GM19193 (cell line): ENCODE measurements around the gene KRAS.

ENCODE experiments used
- POLR2A ChIP-seq: IDR thresholded peaks from 4 replicates; pipeline ENCODE4 v1.6.1; 2011; ENCODE audit not compliant: insufficient read depth, insufficient read length; ENCODE audit errors: extremely low read depth

Gene KRAS

GRCh38 chr12:25187781-25188180 is 62.9 kb downstream of the KRAS start:
- no peak for TF ChIP-seq POLR2A

GRCh38 chr12:25186788-25187402 is 63.8 kb downstream of the KRAS start:
- TF ChIP-seq POLR2A = no peak

- no peak for TF ChIP-seq POLR2A
These were observed 64.5 kb downstream of the KRAS start for GRCh38 chr12:25186038-25186787.

DNA sequence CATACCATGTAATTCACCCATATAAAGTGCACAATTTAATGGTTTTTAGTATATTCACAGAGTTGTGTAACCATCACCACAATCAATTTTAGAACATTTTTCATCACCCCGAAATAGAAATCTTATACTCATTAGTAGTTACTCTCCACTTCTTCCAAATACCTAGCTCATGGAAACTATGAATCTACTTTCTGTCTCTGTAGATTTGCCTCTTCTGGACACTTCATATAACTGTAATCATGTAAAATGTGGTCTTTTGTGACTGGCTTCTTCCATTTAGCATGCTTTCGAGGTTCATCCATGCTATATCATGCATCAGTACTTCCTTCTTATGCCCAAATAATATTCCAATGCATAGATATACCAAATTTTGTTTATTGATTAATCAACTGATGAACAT is 66.6 kb downstream of the KRAS start:
- no peak for TF ChIP-seq POLR2A

DNA sequence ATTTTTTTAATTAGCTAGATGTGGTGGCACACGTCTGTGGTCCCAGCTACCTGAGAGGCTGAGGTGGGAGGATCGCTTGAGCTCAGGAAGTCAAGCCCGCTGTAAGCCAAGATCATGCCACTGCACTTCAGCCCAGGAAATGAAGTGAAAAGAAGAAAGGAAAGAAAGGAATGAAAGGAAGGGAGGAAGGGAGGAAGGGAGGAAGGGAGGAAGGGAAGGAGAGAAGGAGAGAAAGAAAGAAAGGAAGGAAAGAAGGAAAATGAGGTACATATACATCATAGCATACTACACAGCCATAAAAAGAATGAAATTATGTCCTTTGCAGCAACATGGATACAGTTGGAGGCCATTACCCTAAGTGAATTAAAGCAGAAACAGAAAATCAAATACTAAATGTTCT is 68.0 kb downstream of the KRAS start:
- TF ChIP-seq POLR2A = no peak

DNA sequence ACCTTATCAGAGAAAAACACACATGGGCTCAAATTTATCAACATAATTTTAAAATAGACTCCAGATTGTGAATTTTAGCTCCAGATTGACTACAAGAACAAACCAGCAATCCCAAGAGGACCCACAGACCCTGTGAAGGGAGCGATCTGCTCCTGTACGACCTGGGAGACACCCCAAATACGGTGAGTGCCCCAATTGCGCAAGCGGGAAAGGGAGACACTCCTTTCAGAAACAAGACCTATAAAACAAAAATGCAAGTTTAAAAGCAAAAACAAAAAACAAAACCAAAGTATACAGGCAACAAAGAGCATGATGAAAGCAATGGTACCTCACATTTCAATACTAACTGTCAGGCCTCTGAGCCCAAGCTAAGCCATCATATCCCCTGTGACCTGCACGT is 87.9 kb downstream of the KRAS start:
- no peak for TF ChIP-seq POLR2A

GRCh38 chr12:25156061-25156460 is 94.7 kb downstream of the KRAS start:
- TF ChIP-seq POLR2A = no peak

GRCh38 chr12:25155022-25155576 is 95.6 kb downstream of the KRAS start:
- TF ChIP-seq POLR2A = no peak
